B cell (primary cell): ENCODE results near the gene HBG2. TPM values are rescaled to one million over a fixed set of nuclear protein-coding genes. Genes with fewer than 3 reads are reported as not detected.
"Not testable (repeated sequence)": the region's sequence is repeated elsewhere in the genome, so short reads cannot be mapped to it uniquely, and the experiment has no call there.

Source experiments
- ATAC-seq: fragments of 200-7000 bp; cut with Tn5 transposase; one replicate; pipeline ENCODE4 v1.10.0; 2021; ENCODE audit warnings: low read depth, mild to moderate bottlenecking, moderate number of reproducible peaks, moderate library complexity
- CTCF ChIA-PET: fragments of 350-600 bp; sonication (Branson Sonifier 250); formaldehyde crosslinking; loops from one replicate; lab custom pipeline; 2021; ENCODE audit warnings: antibody characterized with exemption, inconsistent platforms; lab: Charles Lee
- POLR2A ChIA-PET: fragments of 350-600 bp; sonication (Branson Sonifier 250); formaldehyde crosslinking; loops from one replicate; lab custom pipeline; 2021; ENCODE audit warnings: antibody characterized with exemption; lab: Charles Lee
- DNase-seq: peaks from one replicate; pipeline ENCODE4 v3.0.0; 2013
- H2AFZ ChIP-seq: 2 replicates; pipeline ENCODE4 v1.6.1; 2012; ENCODE audit warnings: mild to moderate bottlenecking, low read depth, low read length; ENCODE audit not compliant: insufficient read depth, poor library complexity, severe bottlenecking
- H3K27ac ChIP-seq, 2 donors: 1 replicate in 1 of 2; 2 replicates in 1 of 2; pipeline ENCODE4 v1.5.1; 2012 to 2013; ENCODE audit warnings: low read length in 2 of 2, mild to moderate bottlenecking in 2 of 2, moderate library complexity in 1 of 2
- H3K27me3 ChIP-seq, 4 experiments: fragments of 200-600 bp in 1 of 4; sonication (generic) in 1 of 4; replicated peaks in 1 of 4; 1 replicate in 2 of 4; 2 replicates in 2 of 4; pipeline versions ENCODE4 v1.6.1 to v1.7.0; 2013 to 2016; ENCODE audit warnings: low read length in 3 of 4, mild to moderate bottlenecking in 2 of 4, mixed read lengths in 1 of 4, moderate library complexity in 1 of 4; ENCODE audit not compliant: insufficient read depth in 4 of 4, control insufficient read depth in 3 of 4; ENCODE audit errors: control extremely low read depth in 1 of 4
- H3K36me3 ChIP-seq, 2 experiments: replicated peaks in 1 of 2; 1 replicate in 1 of 2; 2 replicates in 1 of 2; pipeline versions ENCODE4 v1.6.1 to v1.7.1; 2013; ENCODE audit warnings: low read length in 1 of 2; ENCODE audit not compliant: insufficient read depth in 2 of 2, control insufficient read depth in 1 of 2; ENCODE audit errors: control extremely low read depth in 1 of 2, extremely low read depth in 1 of 2
- H3K4me1 ChIP-seq, 2 donors: fragments of 200-600 bp in 1 of 2; sonication (generic) in 1 of 2; 1 replicate in 1 of 2; 2 replicates in 1 of 2; pipeline versions ENCODE4 v1.5.1 to v1.6.1; 2013 to 2017; ENCODE audit warnings: low read length in 2 of 2; ENCODE audit not compliant: control insufficient read depth in 2 of 2, insufficient read depth in 2 of 2
- H3K4me2 ChIP-seq: replicated peaks from 2 replicates; pipeline ENCODE3; 2012; ENCODE audit warnings: mild to moderate bottlenecking, low read depth, low read length; ENCODE audit not compliant: poor library complexity, severe bottlenecking
- H3K4me3 ChIP-seq, 5 experiments: fragments of 200-600 bp in 1 of 5; sonication (generic) in 1 of 5; 1 replicate in 3 of 5; 2 replicates in 2 of 5; pipeline versions ENCODE4 v1.5.1 to v1.7.0; 2011 to 2016; ENCODE audit warnings: low read length in 4 of 5, mild to moderate bottlenecking in 4 of 5, low read depth in 2 of 5, control low read depth in 1 of 5, moderate library complexity in 1 of 5; ENCODE audit not compliant: insufficient read depth in 1 of 5; ENCODE audit errors: control extremely low read depth in 1 of 5, extremely low read depth in 1 of 5
- H3K79me2 ChIP-seq: fragments of 200-600 bp; sonication (generic); one replicate; pipeline ENCODE4 v1.6.0; 2016; ENCODE audit warnings: low read length; ENCODE audit not compliant: control insufficient read depth, insufficient read depth
- H3K9ac ChIP-seq: fragments of 200-600 bp; sonication (generic); 2 replicates; pipeline ENCODE4 v1.6.1; 2017; ENCODE audit warnings: mild to moderate bottlenecking, low read length, moderate library complexity
- H3K9me3 ChIP-seq, 3 donors: one replicate each; pipeline versions ENCODE4 v1.6.1 to v1.7.1; 2013; ENCODE audit warnings: low read length in 2 of 3; ENCODE audit not compliant: control insufficient read depth in 2 of 3, insufficient read depth in 1 of 3; ENCODE audit errors: control extremely low read depth in 1 of 3
- H4K20me1 ChIP-seq: 2 replicates; pipeline ENCODE4 v1.6.0; 2012; ENCODE audit warnings: mild to moderate bottlenecking, low read length; ENCODE audit not compliant: insufficient read depth, control insufficient read depth, poor library complexity, severe bottlenecking
- H3K27ac Mint-ChIP-seq: one replicate; pipeline ENCODE4 v1.8.0; 2021; ENCODE audit warnings: mixed read lengths
- H3K27me3 Mint-ChIP-seq: one replicate; pipeline ENCODE4 v1.8.0; 2021; ENCODE audit warnings: mixed read lengths
- H3K4me1 Mint-ChIP-seq: one replicate; pipeline ENCODE4 v1.8.0; 2021; ENCODE audit warnings: mixed read lengths
- H3K4me3 Mint-ChIP-seq: one replicate; pipeline ENCODE4 v1.8.0; 2021; ENCODE audit warnings: mixed read lengths
- H3K9me3 Mint-ChIP-seq: one replicate; pipeline ENCODE4 v1.8.0; 2022; ENCODE audit warnings: mixed read lengths; ENCODE audit not compliant: insufficient read depth
- CTCF ChIP-seq: fragments of 200-600 bp; IDR thresholded peaks from one replicate; pipeline ENCODE4 v1.8.0; 2022; ENCODE audit warnings: antibody characterized with exemption, mild to moderate bottlenecking
- EZH2 ChIP-seq: IDR thresholded peaks from 2 replicates; pipeline ENCODE4 v1.6.1; 2012; ENCODE audit warnings: borderline replicate concordance, low read depth, mild to moderate bottlenecking, moderate library complexity, low read length; ENCODE audit not compliant: insufficient read depth, poor library complexity, severe bottlenecking
- WGBS: methylation state at CpG from one replicate; pipeline ENCODE4 v1.1.5; 2013; ENCODE audit warnings: missing lambda C conversion rate; ENCODE audit not compliant: insufficient coverage; 5-methylcytosine and 5-hydroxymethylcytosine counted together
- intact Hi-C: fragments of 100-400 bp; cut with micrococcal nuclease; formaldehyde crosslinking; loops from one replicate; pipeline ENCODE4 v1.10.0; 2022
- polyA minus RNA-seq: library from RNA; depleted of rRNA, polyadenylated mRNA; stranded (reverse); fragments of >200 nt; gene quantifications from 2 replicates; pipeline ENCODE4 v1.2.3, GENCODE V29; 2012
- polyA plus RNA-seq: library from polyadenylated mRNA; depleted of rRNA; stranded (reverse); fragments of >200 nt; gene quantifications from 2 replicates; pipeline ENCODE4 v1.2.3, GENCODE V29; 2012
- total RNA-seq, 2 donors: library from RNA; stranded (reverse); fragments of 120-200 nt in 1 of 2; gene quantifications; 1 replicate in 1 of 2; 2 replicates in 1 of 2; pipeline versions ENCODE4 v1.2.3 to v1.2.4, GENCODE V29; 2013 to 2022

Gene HBG2
- total RNA-seq (not detected in 2 replicates), polyA plus RNA-seq (0.89 TPM in 1 of 2 replicates, not detected in the other), polyA minus RNA-seq (23.3 and 67.5 TPM in 2 replicates)
- 198 TPM for total RNA-seq (2013)

GRCh38 chr11:5254646-5255413 is at the start of gene HBG2:
Gene HBG2, minus strand, starts transcription at chr11:5254781. Its CDS starts 53 bp downstream, at chr11:5254728.
- ATAC-seq, H3K27me3 ChIP-seq, H3K27ac Mint-ChIP-seq, H3K9ac ChIP-seq, H3K4me3 ChIP-seq, H3K4me1 Mint-ChIP-seq, H3K36me3 ChIP-seq, H3K4me2 ChIP-seq, H3K9me3 ChIP-seq, H3K79me2 ChIP-seq, H3K9me3 Mint-ChIP-seq, POLR2A ChIA-PET, H3K27ac ChIP-seq, intact Hi-C loops, H3K4me3 Mint-ChIP-seq, CTCF ChIA-PET, H3K4me1 ChIP-seq, H4K20me1 ChIP-seq, DNase-seq, H2AFZ ChIP-seq: not testable (repeated sequence)
- H3K27me3 Mint-ChIP-seq: peaks cover 18% of the 10 kb centered on the region
- no CpG with 5 or more reads among the region's 9 CpGs for WGBS

- H3K4me3 ChIP-seq: no peak overlapping the region
- no peak overlapping the region for H3K4me3 Mint-ChIP-seq
- CTCF ChIA-PET: no interaction called here
- H3K27ac ChIP-seq: no peak overlapping the region
- H3K27me3 ChIP-seq: no peaks in the 10 kb centered on the region
- no peaks in the 10 kb centered on the region for H3K36me3 ChIP-seq
- intact Hi-C loops: no loop called here
- no peak overlapping the region for H3K27ac Mint-ChIP-seq
- ATAC-seq (no peak), DNase-seq (no peak)
- no CpG with 5 or more reads among the region's 1 CpG for WGBS
- TF ChIP-seq CTCF (no peak), EZH2 (no peak)
- no peak overlapping the region for H3K4me2 ChIP-seq
- peaks cover 15% of the 10 kb centered on the region for H3K27me3 Mint-ChIP-seq
- H3K79me2 ChIP-seq: no peaks in the 10 kb centered on the region
- no peak overlapping the region for H3K9ac ChIP-seq
- no peak overlapping the region for H2AFZ ChIP-seq
- no peaks in the 10 kb centered on the region for H3K9me3 ChIP-seq
- H3K4me1 Mint-ChIP-seq: no peaks in the 10 kb centered on the region
- H4K20me1 ChIP-seq: no peaks in the 10 kb centered on the region
- POLR2A ChIA-PET: no interaction called here
- no peaks in the 10 kb centered on the region for H3K9me3 Mint-ChIP-seq
- H3K4me1 ChIP-seq: no peaks in the 10 kb centered on the region
Observed at GRCh38 chr11:5304046-5304445, 49.5 kb upstream of the HBG2 start.
